HG03439 (cell line): ENCODE data around the gene SIGLEC1.

Experiments used
- ATAC-seq: cut with Tn5 transposase; IDR thresholded peaks from one replicate; pipeline ENCODE4 v1.9.1; 2021; ENCODE audit warnings: mild to moderate bottlenecking, moderate library complexity; ENCODE audit not compliant: unreplicated experiment

SIGLEC1 gene

GRCh38 chr20:3702611-3703391 lies 9.6 kb downstream of the SIGLEC1 start:
- no peak for ATAC-seq

GRCh38 chr20:3701061-3701998 lies 11.1 kb downstream of the SIGLEC1 start:
- no peak for ATAC-seq

- ATAC-seq, result no peak
Measured at GRCh38 chr20:3699037-3699436, 13.4 kb downstream of the SIGLEC1 start.

GRCh38 chr20:3698591-3699001 lies 13.8 kb downstream of the SIGLEC1 start:
- no peak for ATAC-seq

GRCh38 chr20:3697588-3698305 lies 14.7 kb downstream of the SIGLEC1 start:
- ATAC-seq, result no peak

- no peak for ATAC-seq
Measured at GRCh38 chr20:3696745-3697587, 15.4 kb downstream of the SIGLEC1 start.

- no peak for ATAC-seq
Measured at GRCh38 chr20:3696200-3696599, 16.2 kb downstream of the SIGLEC1 start.

- no peak for ATAC-seq
Measured at GRCh38 chr20:3694864-3695263, 17.5 kb downstream of the SIGLEC1 start.

- no peak for ATAC-seq
Measured at GRCh38 chr20:3693376-3693775, 19.0 kb downstream of the SIGLEC1 start.

GRCh38 chr20:3692706-3693294 lies 19.6 kb downstream of the SIGLEC1 start:
- no peak for ATAC-seq

GRCh38 chr20:3691897-3692296 lies 20.5 kb downstream of the SIGLEC1 start:
- no peak for ATAC-seq

- no peak for ATAC-seq
Measured at GRCh38 chr20:3691306-3691705, 21.1 kb downstream of the SIGLEC1 start.

- ATAC-seq, result no peak
Measured at GRCh38 chr20:3690413-3690812, 22.0 kb downstream of the SIGLEC1 start.

GRCh38 chr20:3689978-3690377 lies 22.4 kb downstream of the SIGLEC1 start:
- ATAC-seq, result no peak

GRCh38 chr20:3687655-3688054 lies 24.7 kb downstream of the SIGLEC1 start:
- ATAC-seq, result no peak

- no peak for ATAC-seq
Measured at GRCh38 chr20:3686867-3687321, 25.5 kb downstream of the SIGLEC1 start.

- no peak for ATAC-seq
Measured at GRCh38 chr20:3686421-3686820, 26.0 kb downstream of the SIGLEC1 start.

- no peak for ATAC-seq
Measured at GRCh38 chr20:3685341-3685740, 27.1 kb downstream of the SIGLEC1 start.

- no peak for ATAC-seq
Measured at GRCh38 chr20:3681931-3682781, 30.2 kb downstream of the SIGLEC1 start, which contains the start of gene ADAM33. Gene ADAM33 (minus strand): TSS chr20:3682010. CDS start chr20:3682004, 6 bp downstream.
